Measurements from ENCODE around the gene SORL1.
A peak's percentile ranks its signal among the peaks of the same experiment; 100 is the strongest.

The SORL1 gene

DNA sequence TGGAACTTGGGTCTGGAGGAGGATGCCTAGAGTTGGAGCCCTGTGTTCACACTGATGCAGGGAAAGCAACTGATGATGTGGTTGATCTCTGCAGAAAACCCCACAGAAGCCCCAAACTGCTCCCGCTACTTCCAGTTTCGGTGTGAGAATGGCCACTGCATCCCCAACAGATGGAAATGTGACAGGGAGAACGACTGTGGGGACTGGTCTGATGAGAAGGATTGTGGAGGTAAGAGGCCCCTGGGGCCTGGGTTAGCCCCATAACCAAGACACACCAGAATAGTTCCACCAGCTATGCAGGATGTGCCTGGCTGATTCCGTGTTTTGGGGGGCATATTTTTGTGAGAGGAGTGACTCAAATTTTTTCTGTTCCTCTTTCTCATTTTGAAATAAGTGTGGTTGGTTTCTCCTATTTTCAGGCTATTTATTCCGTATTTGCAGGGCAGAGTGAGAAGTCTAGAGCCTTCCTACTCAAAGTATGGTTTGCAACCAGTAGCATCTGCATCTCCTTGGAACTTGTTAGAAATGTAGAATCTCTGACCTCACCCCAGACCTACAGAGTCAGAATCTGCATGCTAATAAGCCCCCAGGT, 137.9 kb downstream of the SORL1 start:
- Histone ChIP-seq H3K4me1 (ENCODE audit: control insufficient read depth, insufficient read depth, low read length, unreplicated experiment) (peaks cover 7% of the 10 kb centered on the region), H3K27ac (ENCODE audit: low read depth, low read length) (no peak overlapping the region), H3K36me3 (ENCODE audit: insufficient read depth, low read length) (no peaks in the 10 kb centered on the region), H3K4me3 (ENCODE audit: low read depth, low read length) (no peak overlapping the region), H3K27me3 (ENCODE audit: insufficient read depth, low read length) (no peaks in the 10 kb centered on the region; the same call in 1 of the 2 replicates), H3K79me2 (ENCODE audit: control insufficient read depth, insufficient read depth, low read length, unreplicated experiment) (no peaks in the 10 kb centered on the region), H2AFZ (ENCODE audit: low read length, unreplicated experiment) (no peak overlapping the region)

DNA sequence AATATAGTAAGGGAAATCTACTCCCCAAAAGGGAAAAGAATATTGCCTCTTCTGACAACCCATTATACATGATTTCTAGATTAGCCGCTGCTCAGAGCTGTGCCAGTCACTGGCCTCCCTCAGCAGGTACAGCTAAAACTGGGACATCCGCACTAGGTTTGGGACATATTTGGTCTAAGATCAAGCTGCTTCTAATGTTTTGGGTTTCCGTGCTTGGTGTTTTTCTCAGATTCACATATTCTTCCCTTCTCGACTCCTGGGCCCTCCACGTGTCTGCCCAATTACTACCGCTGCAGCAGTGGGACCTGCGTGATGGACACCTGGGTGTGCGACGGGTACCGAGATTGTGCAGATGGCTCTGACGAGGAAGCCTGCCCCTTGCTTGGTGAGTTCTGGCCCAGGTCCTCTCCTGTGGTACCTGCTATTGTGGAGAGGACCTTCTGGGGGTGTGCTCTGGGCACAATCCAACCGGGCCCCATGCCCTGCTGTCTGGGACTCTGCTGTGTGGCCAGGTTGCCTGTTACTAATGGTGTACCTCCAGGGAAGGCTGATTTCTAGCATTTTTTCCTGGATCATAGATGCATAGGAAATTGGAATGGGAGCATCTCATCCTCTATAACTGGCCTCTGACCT, 138.8 kb downstream of the SORL1 start:
- H3K4me1 ChIP-seq (ENCODE audit: control insufficient read depth, insufficient read depth, low read length, unreplicated experiment), result peaks cover 13% of the 10 kb centered on the region
- no peak overlapping the region for H3K4me3 ChIP-seq (ENCODE audit: low read depth, low read length)
- no peak overlapping the region for H2AFZ ChIP-seq (ENCODE audit: low read length, unreplicated experiment)
- no peaks in the 10 kb centered on the region for H3K36me3 ChIP-seq (ENCODE audit: insufficient read depth, low read length)
- H3K27me3 ChIP-seq (ENCODE audit: insufficient read depth, low read length), result no peaks in the 10 kb centered on the region; the same call in 1 of the 2 replicates
- no peak overlapping the region for H3K27ac ChIP-seq (ENCODE audit: low read depth, low read length)
- no peaks in the 10 kb centered on the region for H3K79me2 ChIP-seq (ENCODE audit: control insufficient read depth, insufficient read depth, low read length, unreplicated experiment)

DNA sequence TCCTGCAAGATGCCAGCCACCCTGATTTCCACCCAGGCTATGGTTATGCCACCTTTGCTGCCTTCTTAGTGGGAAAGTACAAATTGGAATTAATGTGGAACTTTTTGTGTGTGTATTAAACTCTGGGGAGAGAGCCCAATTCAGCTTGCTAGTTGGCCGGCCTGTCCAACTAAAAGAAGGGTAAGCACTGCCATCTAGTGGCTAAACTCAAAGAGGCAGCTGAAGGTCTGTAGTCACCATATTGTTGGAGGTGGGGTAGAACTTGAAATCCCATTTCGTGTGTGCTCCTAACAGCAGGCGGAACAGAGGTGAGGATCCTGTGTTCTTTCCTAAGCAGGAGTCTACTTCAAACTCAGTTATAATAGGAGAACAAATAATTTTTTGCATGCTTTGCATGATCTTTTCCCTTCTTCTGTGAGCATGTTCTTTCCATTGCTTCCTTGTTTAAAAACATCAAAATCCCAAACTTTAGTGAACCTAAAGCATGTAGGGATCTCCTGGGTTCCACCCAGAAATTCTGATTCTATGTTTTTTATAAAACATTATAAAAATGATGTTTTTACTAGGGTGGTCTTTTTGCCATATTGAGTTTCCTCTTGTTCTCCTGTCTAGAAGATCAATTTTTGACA, 139.4 kb downstream of the SORL1 start:
- no peak overlapping the region for H3K4me3 ChIP-seq (ENCODE audit: low read depth, low read length)
- H3K27me3 ChIP-seq (ENCODE audit: insufficient read depth, low read length), result no peaks in the 10 kb centered on the region; the same call in 1 of the 2 replicates
- H3K4me1 ChIP-seq (ENCODE audit: control insufficient read depth, insufficient read depth, low read length, unreplicated experiment), result peaks cover 19% of the 10 kb centered on the region
- H2AFZ ChIP-seq (ENCODE audit: low read length, unreplicated experiment), result no peak overlapping the region
- H3K36me3 ChIP-seq (ENCODE audit: insufficient read depth, low read length), result no peaks in the 10 kb centered on the region
- H3K79me2 ChIP-seq (ENCODE audit: control insufficient read depth, insufficient read depth, low read length, unreplicated experiment), result no peaks in the 10 kb centered on the region
- no peak overlapping the region for H3K27ac ChIP-seq (ENCODE audit: low read depth, low read length)

DNA sequence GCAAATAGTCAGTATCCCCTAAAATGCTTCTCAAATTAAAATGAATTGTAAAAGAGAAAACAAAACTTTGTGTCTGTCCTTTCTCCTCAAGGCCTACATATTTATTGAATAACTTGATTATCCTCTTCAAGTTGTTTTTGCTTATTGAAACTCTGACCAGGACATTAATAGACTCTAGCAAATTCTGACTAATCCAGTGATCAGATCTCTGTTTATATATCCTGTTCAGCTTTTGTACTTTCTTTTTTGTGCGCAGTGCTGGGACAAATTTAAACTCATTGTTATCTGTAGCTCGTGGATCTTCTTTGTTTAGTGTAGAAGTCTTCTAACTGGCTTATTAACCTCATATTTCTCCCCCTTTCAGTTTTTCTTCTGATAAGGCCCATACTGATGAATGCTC, 140.6 kb downstream of the SORL1 start:
- Histone ChIP-seq H3K27me3 (ENCODE audit: insufficient read depth, low read length) (no peaks in the 10 kb centered on the region; the same call in 1 of the 2 replicates), H2AFZ (ENCODE audit: low read length, unreplicated experiment) (peak overlapping the region; percentile 10), H3K79me2 (ENCODE audit: control insufficient read depth, insufficient read depth, low read length, unreplicated experiment) (no peaks in the 10 kb centered on the region), H3K4me1 (ENCODE audit: control insufficient read depth, insufficient read depth, low read length, unreplicated experiment) (peaks cover 26% of the 10 kb centered on the region), H3K4me3 (ENCODE audit: low read depth, low read length) (no peak overlapping the region), H3K36me3 (ENCODE audit: insufficient read depth, low read length) (no peaks in the 10 kb centered on the region), H3K27ac (ENCODE audit: low read depth, low read length) (no peak overlapping the region)

DNA sequence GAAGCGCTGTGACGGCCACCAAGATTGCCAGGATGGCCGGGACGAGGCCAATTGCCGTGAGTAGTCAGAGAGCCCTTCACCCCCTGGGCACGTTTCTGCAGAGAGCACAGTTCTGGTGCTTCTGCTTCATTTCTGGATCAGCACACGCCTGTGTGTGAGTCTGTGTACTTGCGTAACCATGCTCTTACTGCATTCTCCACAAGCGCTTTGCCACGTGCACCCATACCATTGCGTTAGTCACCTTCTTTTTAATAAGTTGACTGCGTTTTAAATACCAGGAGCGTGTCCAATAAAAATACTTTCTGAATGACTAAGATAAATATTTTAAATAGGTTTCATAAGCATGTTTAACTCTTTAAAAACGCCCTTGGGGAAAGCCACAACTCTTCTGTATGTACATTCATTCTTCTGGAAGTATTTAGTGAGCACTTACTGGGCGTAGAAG, 143.6 kb downstream of the SORL1 start:
- H3K36me3 ChIP-seq (ENCODE audit: insufficient read depth, low read length), result no peaks in the 10 kb centered on the region
- H2AFZ ChIP-seq (ENCODE audit: low read length, unreplicated experiment), result no peak overlapping the region
- H3K4me1 ChIP-seq (ENCODE audit: control insufficient read depth, insufficient read depth, low read length, unreplicated experiment), result peaks cover 26% of the 10 kb centered on the region
- peak overlapping the region; percentile 50 for H3K27ac ChIP-seq (ENCODE audit: low read depth, low read length)
- no peaks in the 10 kb centered on the region for H3K27me3 ChIP-seq (ENCODE audit: insufficient read depth, low read length)
- no peak overlapping the region; the same call in 1 of the 2 replicates for H3K4me3 ChIP-seq (ENCODE audit: low read depth, low read length)
- H3K79me2 ChIP-seq (ENCODE audit: control insufficient read depth, insufficient read depth, low read length, unreplicated experiment), result no peaks in the 10 kb centered on the region

DNA sequence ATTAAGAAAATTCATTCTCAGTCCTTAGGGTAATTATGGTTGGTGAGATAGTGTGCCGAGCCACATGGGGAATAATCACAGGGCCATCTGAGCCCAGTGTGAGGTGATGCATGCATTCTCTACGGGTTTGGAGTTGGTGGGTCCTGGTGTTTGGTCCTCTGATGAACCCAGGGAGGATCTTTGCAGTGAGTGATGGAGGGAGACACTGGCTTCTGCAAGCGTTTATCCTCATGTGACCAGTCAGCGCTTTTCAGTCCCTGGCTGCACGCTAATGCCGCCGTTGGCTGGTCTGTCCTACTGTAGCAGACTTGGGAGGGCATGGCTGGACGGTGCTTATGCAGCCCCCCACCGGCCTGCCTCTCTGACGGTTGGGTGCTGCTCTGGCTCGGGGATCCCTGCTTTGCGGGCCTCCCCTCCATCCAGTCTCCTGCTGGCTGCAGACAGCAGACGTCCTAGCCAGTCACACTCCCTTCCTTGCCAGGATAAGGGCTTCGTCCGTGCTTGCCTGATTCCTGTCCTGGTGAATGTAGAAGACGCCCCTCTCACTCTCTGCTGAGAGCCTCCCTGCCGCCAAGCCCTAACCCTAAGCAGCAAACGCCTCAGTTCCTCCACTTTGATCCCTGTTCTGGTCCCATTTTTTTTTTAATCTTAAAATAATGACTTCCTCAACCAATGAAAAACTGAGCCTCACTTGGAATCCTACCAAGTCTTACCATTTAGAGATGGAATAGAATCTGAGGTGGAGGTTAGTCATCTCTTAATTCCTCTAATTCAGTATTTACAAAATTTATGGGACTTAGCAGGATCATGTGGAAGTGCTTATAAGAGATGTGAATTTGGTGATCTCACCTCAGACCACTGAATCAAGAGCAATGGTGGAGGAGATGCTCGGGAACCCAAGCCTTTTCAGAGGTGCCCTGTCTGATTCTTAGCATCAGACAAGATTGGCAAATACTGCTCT, 144.4 kb downstream of the SORL1 start:
- Histone ChIP-seq H3K27ac (ENCODE audit: low read depth, low read length) (no peak overlapping the region), H3K27me3 (ENCODE audit: insufficient read depth, low read length) (no peaks in the 10 kb centered on the region), H3K4me3 (ENCODE audit: low read depth, low read length) (no peak overlapping the region), H3K4me1 (ENCODE audit: control insufficient read depth, insufficient read depth, low read length, unreplicated experiment) (peaks cover 26% of the 10 kb centered on the region), H2AFZ (ENCODE audit: low read length, unreplicated experiment) (no peak overlapping the region), H3K79me2 (ENCODE audit: control insufficient read depth, insufficient read depth, low read length, unreplicated experiment) (no peaks in the 10 kb centered on the region), H3K36me3 (ENCODE audit: insufficient read depth, low read length) (no peaks in the 10 kb centered on the region)

DNA sequence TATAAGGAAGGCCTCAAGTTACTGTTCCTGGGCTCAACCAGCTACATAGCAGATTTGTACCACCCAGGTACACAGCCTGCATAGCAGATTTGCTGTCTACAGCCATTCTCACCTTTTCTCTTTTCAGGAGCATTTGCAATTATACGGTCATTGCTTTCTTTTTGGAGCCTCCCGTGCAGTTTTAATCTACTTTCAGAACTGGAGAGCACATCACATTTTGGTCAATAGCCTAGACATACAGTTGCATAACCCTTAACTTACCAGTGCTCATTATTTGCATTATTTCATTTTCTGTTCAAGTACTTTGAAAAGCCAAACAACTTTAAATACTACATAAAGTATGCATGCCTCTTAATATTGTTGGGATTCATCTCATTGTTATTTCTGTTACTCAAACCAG, 151.2 kb downstream of the SORL1 start:
- H3K4me1 ChIP-seq (ENCODE audit: control insufficient read depth, insufficient read depth, low read length, unreplicated experiment), result no peaks in the 10 kb centered on the region
- no peak overlapping the region for H3K27ac ChIP-seq (ENCODE audit: low read depth, low read length)
- H3K79me2 ChIP-seq (ENCODE audit: control insufficient read depth, insufficient read depth, low read length, unreplicated experiment), result no peaks in the 10 kb centered on the region
- no peaks in the 10 kb centered on the region for H3K36me3 ChIP-seq (ENCODE audit: insufficient read depth, low read length)
- H3K27me3 ChIP-seq (ENCODE audit: insufficient read depth, low read length), result no peaks in the 10 kb centered on the region; the same call in 1 of the 2 replicates
- no peak overlapping the region for H3K4me3 ChIP-seq (ENCODE audit: low read depth, low read length)
- no peak overlapping the region for H2AFZ ChIP-seq (ENCODE audit: low read length, unreplicated experiment)

DNA sequence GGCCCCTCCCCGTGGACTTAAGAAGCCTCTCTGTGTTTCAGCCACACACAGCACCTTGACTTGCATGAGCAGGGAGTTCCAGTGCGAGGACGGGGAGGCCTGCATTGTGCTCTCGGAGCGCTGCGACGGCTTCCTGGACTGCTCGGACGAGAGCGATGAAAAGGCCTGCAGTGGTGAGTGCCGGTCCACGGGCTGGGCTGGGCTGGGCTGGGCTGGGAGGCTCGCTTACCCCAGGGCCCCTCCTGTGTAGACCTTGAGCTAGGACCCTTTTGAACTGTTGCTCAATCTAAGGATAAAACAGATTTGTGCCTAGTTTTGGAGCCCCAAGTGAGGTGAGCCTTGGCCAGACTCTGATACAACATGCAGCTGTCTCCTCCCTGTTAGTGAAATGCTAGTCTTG, 152.0 kb downstream of the SORL1 start:
- Histone ChIP-seq H3K79me2 (ENCODE audit: control insufficient read depth, insufficient read depth, low read length, unreplicated experiment) (no peaks in the 10 kb centered on the region), H3K4me3 (ENCODE audit: low read depth, low read length) (no peak overlapping the region), H3K27ac (ENCODE audit: low read depth, low read length) (no peak overlapping the region)

DNA sequence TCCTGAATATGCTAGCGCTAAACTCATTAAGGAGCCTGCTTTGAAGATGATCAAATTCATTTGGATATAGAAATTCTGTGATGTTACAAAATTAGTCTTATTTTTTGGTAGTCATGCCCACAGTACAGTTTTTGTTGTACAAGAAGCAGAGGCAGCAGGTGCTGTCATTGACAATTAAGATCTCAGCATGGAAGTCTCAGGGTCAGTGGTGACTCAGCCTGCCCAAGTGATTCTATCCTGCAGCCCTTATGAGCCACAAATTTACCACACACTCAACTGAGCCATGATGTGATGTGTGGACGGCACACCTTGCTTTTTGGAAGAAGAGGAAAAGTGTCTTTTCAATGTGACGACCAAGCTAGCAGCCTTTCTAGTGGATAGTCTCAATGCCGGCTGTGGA, 154.2 kb downstream of the SORL1 start:
- no peak overlapping the region for H3K27ac ChIP-seq (ENCODE audit: low read depth, low read length)
- no peaks in the 10 kb centered on the region for H3K36me3 ChIP-seq (ENCODE audit: insufficient read depth, low read length)
- H3K27me3 ChIP-seq (ENCODE audit: insufficient read depth, low read length), result no peaks in the 10 kb centered on the region; the same call in none of the 2 replicates
- H2AFZ ChIP-seq (ENCODE audit: low read length, unreplicated experiment), result no peak overlapping the region
- no peak overlapping the region for H3K4me3 ChIP-seq (ENCODE audit: low read depth, low read length)
- H3K79me2 ChIP-seq (ENCODE audit: control insufficient read depth, insufficient read depth, low read length, unreplicated experiment), result no peaks in the 10 kb centered on the region
- no peaks in the 10 kb centered on the region for H3K4me1 ChIP-seq (ENCODE audit: control insufficient read depth, insufficient read depth, low read length, unreplicated experiment)

More for the DNA sequence above, 152.0 kb downstream of the SORL1 start:
- H3K4me1 ChIP-seq (ENCODE audit: control insufficient read depth, insufficient read depth, low read length, unreplicated experiment), result no peaks in the 10 kb centered on the region
- H3K36me3 ChIP-seq (ENCODE audit: insufficient read depth, low read length), result no peaks in the 10 kb centered on the region
- no peak overlapping the region for H2AFZ ChIP-seq (ENCODE audit: low read length, unreplicated experiment)
- no peaks in the 10 kb centered on the region; the same call in 1 of the 2 replicates for H3K27me3 ChIP-seq (ENCODE audit: insufficient read depth, low read length)

DNA sequence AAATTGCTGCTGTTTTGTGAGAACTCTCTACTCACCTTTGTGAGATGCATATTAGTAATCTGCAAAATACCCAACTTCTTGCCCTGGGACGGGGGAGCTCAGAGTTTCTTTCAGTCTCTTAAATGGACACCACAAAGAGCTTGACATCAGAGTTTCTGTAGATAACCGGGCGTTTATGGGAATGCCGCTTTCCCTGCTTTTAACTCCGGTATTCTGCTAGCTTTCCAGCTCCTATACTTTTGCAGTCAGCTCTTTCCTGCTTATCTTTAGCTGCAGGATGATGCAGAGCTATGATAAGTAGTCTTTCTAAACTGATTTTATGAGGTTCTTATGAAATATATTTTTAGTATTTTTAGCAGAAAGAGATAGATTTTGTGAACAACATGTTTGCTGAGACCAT, 155.2 kb downstream of the SORL1 start:
- Histone ChIP-seq H3K79me2 (ENCODE audit: control insufficient read depth, insufficient read depth, low read length, unreplicated experiment) (no peaks in the 10 kb centered on the region), H3K27ac (ENCODE audit: low read depth, low read length) (no peak overlapping the region), H3K36me3 (ENCODE audit: insufficient read depth, low read length) (no peaks in the 10 kb centered on the region), H3K4me3 (ENCODE audit: low read depth, low read length) (no peak overlapping the region), H3K4me1 (ENCODE audit: control insufficient read depth, insufficient read depth, low read length, unreplicated experiment) (no peaks in the 10 kb centered on the region), H3K27me3 (ENCODE audit: insufficient read depth, low read length) (peaks cover 3% of the 10 kb centered on the region), H2AFZ (ENCODE audit: low read length, unreplicated experiment) (no peak overlapping the region)
